Cardiac muscle cell (in vitro differentiated cells and primary cell): ENCODE results near the gene COTL1. TPM values are rescaled to one million over a fixed set of nuclear protein-coding genes. Genes with fewer than 3 reads are reported as not detected.
A peak's percentile ranks its signal among the peaks of the same experiment; 100 is the strongest.
"Not testable (repeated sequence)": the region's sequence is repeated elsewhere in the genome, so short reads cannot be mapped to it uniquely, and the experiment has no call there.

Experiments
- DNase-seq, 2 donors: peaks; one replicate each; pipeline versions ENCODE4 v3.0.0 to v3.0.0-alpha.2; 2010 to 2017; ENCODE audit warnings: low read depth in 1 of 2, low spot score in 1 of 2
- H3K27ac ChIP-seq: fragments of 200-600 bp; sonication (generic); 2 replicates; pipeline ENCODE4 v1.5.1; 2016
- H3K27me3 ChIP-seq: fragments of 200-600 bp; sonication (generic); 2 replicates; pipeline ENCODE4 v1.6.0; 2016; ENCODE audit warnings: control low read depth
- H3K36me3 ChIP-seq: fragments of 200-600 bp; sonication (generic); 2 replicates; pipeline ENCODE4 v1.5.1; 2016; ENCODE audit warnings: control low read depth
- H3K4me1 ChIP-seq: fragments of 200-600 bp; sonication (generic); 2 replicates; pipeline ENCODE4 v1.8.1; 2017; ENCODE audit warnings: low read depth, mild to moderate bottlenecking, mixed run types
- H3K4me3 ChIP-seq: fragments of 200-600 bp; sonication (generic); 2 replicates; pipeline ENCODE4 v1.5.1; 2016; ENCODE audit warnings: mild to moderate bottlenecking
- H3K9me3 ChIP-seq: fragments of 200-600 bp; sonication (generic); 2 replicates; pipeline ENCODE4 v1.5.1; 2017; ENCODE audit warnings: low read depth, mild to moderate bottlenecking, control low read depth
- CTCF ChIP-seq: IDR thresholded peaks from 2 replicates; pipeline ENCODE4 v1.5.1; 2012; ENCODE audit warnings: low read depth, mild to moderate bottlenecking, low read length
- polyA plus RNA-seq: library from polyadenylated mRNA; unstranded; fragments of >200 nt; fragmentation: Nextera tagmentation; extraction: Ambion mirVana; gene quantifications from 2 replicates; pipeline ENCODE4 v1.2.1, GENCODE V29; 2016
- total RNA-seq: library from RNA; depleted of rRNA; stranded (reverse); fragments of >200 nt; gene quantifications from 2 replicates; pipeline ENCODE4 v1.2.3, GENCODE V29; 2016

The COTL1 gene
- total and polyA plus RNA-seq, 2 experiments from 2014 or later, result 32.3 to 70.2 TPM

GRCh38 chr16:84633622-84634021 lies 15.7 kb upstream of the COTL1 start:
- TF ChIP-seq CTCF, result no peak

GRCh38 chr16:84632862-84633261 lies 15.0 kb upstream of the COTL1 start:
- not testable (repeated sequence) for H3K9me3 ChIP-seq, H3K36me3 ChIP-seq, H3K4me3 ChIP-seq, H3K27me3 ChIP-seq, DNase-seq, H3K4me1 ChIP-seq, H3K27ac ChIP-seq

More at GRCh38 chr16:84633622-84634021, 15.7 kb upstream of the COTL1 start:
- no peak overlapping the region for H3K4me3 ChIP-seq
- no peaks in the 10 kb centered on the region for H3K4me1 ChIP-seq
- peak in 1 of 2 donors; percentile 84 for DNase-seq
- no peaks in the 10 kb centered on the region for H3K36me3 ChIP-seq
- no peaks in the 10 kb centered on the region for H3K9me3 ChIP-seq
- no peaks in the 10 kb centered on the region for H3K27me3 ChIP-seq
- H3K27ac ChIP-seq, result no peak overlapping the region

GRCh38 chr16:84631886-84632285 lies 14.0 kb upstream of the COTL1 start:
- Histone ChIP-seq H3K4me1 (no peaks in the 10 kb centered on the region), H3K36me3 (no peaks in the 10 kb centered on the region), H3K4me3 (no peak overlapping the region), H3K27ac (no peak overlapping the region), H3K9me3 (no peaks in the 10 kb centered on the region), H3K27me3 (no peaks in the 10 kb centered on the region)
- TF ChIP-seq CTCF, result no peak
- no peak for DNase-seq

- Histone ChIP-seq H3K9me3 (no peaks in the 10 kb centered on the region), H3K4me1 (no peaks in the 10 kb centered on the region), H3K27ac (no peak overlapping the region), H3K36me3 (no peaks in the 10 kb centered on the region), H3K27me3 (no peaks in the 10 kb centered on the region), H3K4me3 (no peak overlapping the region)
- DNase-seq, result no peak
- no peak for TF ChIP-seq CTCF
Observed at GRCh38 chr16:84631153-84631466, 13.2 kb upstream of the COTL1 start.

DNA sequence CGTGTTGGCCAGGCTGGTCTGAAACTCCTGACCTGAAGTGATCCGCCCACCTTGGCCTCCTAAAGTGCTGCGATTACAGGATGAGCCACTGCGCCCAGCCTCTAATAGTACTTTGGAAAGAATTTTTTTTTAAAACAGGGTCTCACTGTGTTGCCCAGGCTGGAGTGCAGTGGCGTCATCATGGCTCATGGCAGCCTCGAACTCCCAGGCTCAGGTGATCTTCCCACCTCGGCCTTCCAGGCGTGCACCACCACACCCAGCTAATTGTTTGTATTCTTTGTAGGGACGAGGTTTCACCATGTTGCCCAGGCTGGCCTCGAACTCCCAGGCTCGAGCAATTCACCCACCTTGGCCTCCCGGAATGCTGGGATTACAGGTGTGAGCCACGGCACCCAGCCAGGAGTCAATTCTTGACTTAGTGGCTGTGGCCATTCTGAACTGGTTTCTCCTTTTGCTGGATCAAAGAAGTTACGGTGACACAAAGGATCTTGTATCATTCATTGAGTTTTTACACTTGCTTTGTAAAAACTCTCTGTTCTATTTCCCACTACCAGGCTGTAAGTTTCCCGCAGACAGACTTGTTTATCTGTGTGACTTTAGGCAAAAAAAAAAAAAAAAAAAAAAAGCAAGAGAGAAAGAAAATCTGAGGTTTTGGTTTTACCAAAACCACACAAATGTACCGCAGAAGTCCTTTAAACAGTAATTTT lies 12.7 kb upstream of the COTL1 start:
- H3K9me3 ChIP-seq, result no peaks in the 10 kb centered on the region
- DNase-seq, result no peak

More for the DNA sequence above, 12.7 kb upstream of the COTL1 start:
- no peak overlapping the region for H3K27ac ChIP-seq
- TF ChIP-seq CTCF, result no peak
- H3K4me3 ChIP-seq, result no peak overlapping the region
- no peaks in the 10 kb centered on the region for H3K27me3 ChIP-seq
- H3K36me3 ChIP-seq, result no peaks in the 10 kb centered on the region
- no peaks in the 10 kb centered on the region for H3K4me1 ChIP-seq
